Kidney (tissue), 14 donors: ENCODE results near the gene ADAM33. TPM values are rescaled to one million over a fixed set of nuclear protein-coding genes. Genes with fewer than 3 reads are reported as not detected.
A peak's percentile ranks its signal among the peaks of the same experiment; 100 is the strongest.

ENCODE experiments used
- DNase-seq, 5 donors: peaks; one replicate each; pipeline ENCODE4 v3.0.0-alpha.2; 2013 to 2020
- FAIRE-seq: peaks from 2 replicates; lab custom pipeline; 2012; peaks lifted over from hg19 to GRCh38; lab: Jason Lieb, UNC
- H3K27ac ChIP-seq, 2 donors: one replicate each; pipeline ENCODE4 v1.7.0; 2013; ENCODE audit warnings: low read depth in 2 of 2, low read length in 2 of 2, inconsistent platforms in 1 of 2
- H3K27me3 ChIP-seq: one replicate; pipeline ENCODE4 v1.7.1; 2013; ENCODE audit warnings: low read length, inconsistent platforms; ENCODE audit not compliant: control insufficient read depth, insufficient read depth
- H3K36me3 ChIP-seq, 3 donors: one replicate each; pipeline versions ENCODE4 v1.7.0 to v1.7.1; 2013; ENCODE audit warnings: low read length in 3 of 3, control low read depth in 1 of 3, inconsistent platforms in 1 of 3; ENCODE audit not compliant: insufficient read depth in 3 of 3, control insufficient read depth in 2 of 3
- H3K4me1 ChIP-seq, 3 donors: one replicate each; pipeline versions ENCODE4 v1.7.0 to v1.7.1; 2013; ENCODE audit warnings: low read length in 3 of 3, inconsistent platforms in 1 of 3, low read depth in 1 of 3; ENCODE audit not compliant: control insufficient read depth in 2 of 3, insufficient read depth in 2 of 3
- H3K4me3 ChIP-seq, 3 donors: one replicate each; pipeline versions ENCODE4 v1.7.0 to v1.8.1; 2013; ENCODE audit warnings: low read length in 3 of 3, control low read depth in 1 of 3, inconsistent platforms in 1 of 3
- H3K9ac ChIP-seq, 3 donors: one replicate each; pipeline versions ENCODE4 v1.7.0 to v1.7.1; 2013; ENCODE audit warnings: low read length in 3 of 3, control low read depth in 1 of 3, inconsistent platforms in 1 of 3
- H3K9me3 ChIP-seq, 3 donors: one replicate each; pipeline versions ENCODE4 v1.7.0 to v1.7.1; 2013; ENCODE audit warnings: low read length in 3 of 3, control low read depth in 1 of 3, inconsistent platforms in 1 of 3; ENCODE audit not compliant: control insufficient read depth in 2 of 3, insufficient read depth in 1 of 3
- CTCF ChIP-seq: IDR thresholded peaks from 3 replicates; pipeline ENCODE4 v1.5.1; 2012; ENCODE audit warnings: mild to moderate bottlenecking, moderate library complexity, borderline replicate concordance; ENCODE audit not compliant: insufficient read depth; ENCODE audit errors: extremely low read depth
- intact Hi-C: fragments of 100-400 bp; cut with DNase I; formaldehyde crosslinking; loops from one replicate; pipeline ENCODE4 v1.11.1; 2022
- polyA plus RNA-seq: library from polyadenylated mRNA; stranded (reverse); fragments of 350-450 nt; fragmentation: Illumina TruSeq; extraction: RNeasy Lipid Tissue Mini Kit (QIAGEN cat#74804); gene quantifications from one replicate; pipeline ENCODE4 v1.2.3, GENCODE V29; 2014; ENCODE audit warnings: low read depth, low replicate concordance; ENCODE audit not compliant: insufficient read depth
- total RNA-seq: library from RNA; stranded (reverse); fragmentation: NEBNext Ultra II Directional; extraction: Animal tissue kit (Norgen Biotek cat#: 25700); gene quantifications from one replicate; pipeline ENCODE4 v1.2.1, GENCODE V29; 2021
- donor health status: control.
- donor health status: control.
- donor health status: control.
- donor health status: control.
- donor health status: control.
- donor health status: DM: yes; HTN: yes; CAD: no.
- donor health status: Normal renal cell carcinoma (clear cell type).

The ADAM33 gene
- total and polyA plus RNA-seq, 2 donors from 2014 or later: 4.1 to 4.3 TPM

DNA sequence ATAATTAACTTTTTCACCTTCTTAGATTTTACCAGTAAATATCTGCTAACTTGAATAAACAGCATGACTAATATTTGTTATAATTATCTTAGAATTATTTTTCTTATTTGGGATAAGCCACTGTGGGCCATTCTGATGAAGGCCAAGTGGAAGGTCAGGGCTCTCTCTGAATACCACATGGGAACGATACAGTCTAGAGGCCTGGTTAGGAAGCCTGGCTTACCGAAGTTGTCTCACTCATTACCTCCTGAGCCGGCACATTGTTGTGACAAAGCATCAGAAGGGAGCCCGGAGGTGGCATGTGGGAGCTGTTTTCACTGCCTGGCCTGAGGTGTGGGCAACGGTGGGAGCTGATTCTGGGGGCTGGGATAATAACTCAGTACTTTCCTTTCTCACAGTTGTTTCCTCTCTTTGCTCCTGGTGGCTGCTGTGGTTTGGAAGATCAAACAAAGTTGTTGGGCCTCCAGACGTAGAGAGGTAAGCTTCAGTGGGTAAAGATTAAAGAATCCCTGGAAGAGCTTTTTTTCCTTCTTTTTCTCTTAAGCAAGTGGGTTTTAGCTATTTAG lies 47.8 kb downstream of the ADAM33 start:
- Histone ChIP-seq H3K27me3 (no peaks in the 10 kb centered on the region), H3K4me1 (no peaks in the 10 kb centered on the region), H3K27ac (no peak overlapping the region), H3K9ac (no peak overlapping the region), H3K36me3 (peaks cover 0 to 7% (median 6%) of the 10 kb centered on the region in 3 donors), H3K9me3 (no peaks in the 10 kb centered on the region), H3K4me3 (no peak overlapping the region)
- intact Hi-C loops: no loop called here
- TF ChIP-seq CTCF: no peak
- DNase-seq (no peak), FAIRE-seq (no peak)

DNA sequence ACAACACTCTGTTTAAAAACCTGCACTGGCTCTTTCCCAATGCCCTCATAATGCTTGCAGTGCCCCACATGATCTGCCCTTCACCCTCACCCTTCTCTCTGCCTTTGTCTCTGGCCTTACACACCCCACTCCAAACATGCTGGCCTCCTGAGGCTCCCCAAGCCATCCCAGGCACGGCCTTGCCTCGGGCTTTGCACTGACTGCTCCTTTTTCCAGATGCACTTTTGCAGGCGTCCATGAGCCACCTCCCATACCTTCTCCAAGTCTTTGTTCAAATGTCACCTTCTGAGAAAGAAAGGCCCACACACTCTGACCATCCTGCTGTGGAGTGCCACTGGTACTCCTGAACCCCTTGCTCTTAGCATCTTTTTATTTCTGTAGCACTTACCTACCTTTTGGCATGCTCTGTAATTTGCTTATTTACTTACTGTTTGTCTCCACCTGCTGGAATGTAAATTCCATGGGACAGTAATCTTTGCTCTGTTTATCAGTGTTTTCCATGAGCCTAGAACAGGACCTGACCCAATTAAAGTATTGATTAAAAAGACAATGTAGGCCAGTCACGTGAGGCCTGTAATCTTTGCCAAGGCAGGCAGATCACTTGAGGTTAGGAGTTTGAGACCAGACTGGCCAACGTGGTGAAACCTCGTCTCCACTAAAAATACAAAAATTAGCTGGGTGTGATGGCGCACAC lies 49.4 kb downstream of the ADAM33 start:
- peak; percentile 11 for TF ChIP-seq CTCF
- Histone ChIP-seq H3K4me1 (no peaks in the 10 kb centered on the region), H3K4me3 (no peak overlapping the region), H3K27me3 (no peaks in the 10 kb centered on the region), H3K9me3 (no peaks in the 10 kb centered on the region), H3K27ac (peak overlapping the region in 1 of 2 donors; percentile 52), H3K36me3 (peaks cover 4 to 6% (median 6%) of the 10 kb centered on the region in 3 donors), H3K9ac (no peak overlapping the region)
- FAIRE-seq (no peak), DNase-seq (no peak)
- intact Hi-C loops: no loop called here

GRCh38 chr20:3631534-3631933 lies 50.3 kb downstream of the ADAM33 start:
- intact Hi-C loops: no loop called here
- H3K27me3 ChIP-seq: no peaks in the 10 kb centered on the region
- DNase-seq: no peak
- TF ChIP-seq CTCF: no peak
- no peaks in the 10 kb centered on the region for H3K4me1 ChIP-seq
- no peak overlapping the region for H3K9ac ChIP-seq
- FAIRE-seq: no peak
- H3K27ac ChIP-seq: no peak overlapping the region
- no peak overlapping the region for H3K4me3 ChIP-seq
- H3K9me3 ChIP-seq: no peaks in the 10 kb centered on the region
- peaks cover 4 to 6% (median 6%) of the 10 kb centered on the region in 3 donors for H3K36me3 ChIP-seq
